ENCODE measurements around the gene PRKCQ.

The PRKCQ gene

GRCh38 chr10:6390213-6390845 lies 189.7 kb downstream of the PRKCQ start:
- TF ChIP-seq GATA2 (IDR thresholded peaks at IDR 0.05; ENCODE audit: low read depth, low read length) = no peak
- TF ChIP-seq GATA3 (IDR thresholded peaks at IDR 0.05; ENCODE audit: low read depth, low read length) = no peak

GRCh38 chr10:6388261-6388893 lies 191.7 kb downstream of the PRKCQ start:
- TF ChIP-seq GATA3 (IDR thresholded peaks at IDR 0.05; ENCODE audit: low read depth, low read length) (no peak), GATA2 (IDR thresholded peaks at IDR 0.05; ENCODE audit: low read depth, low read length) (no peak)

DNA sequence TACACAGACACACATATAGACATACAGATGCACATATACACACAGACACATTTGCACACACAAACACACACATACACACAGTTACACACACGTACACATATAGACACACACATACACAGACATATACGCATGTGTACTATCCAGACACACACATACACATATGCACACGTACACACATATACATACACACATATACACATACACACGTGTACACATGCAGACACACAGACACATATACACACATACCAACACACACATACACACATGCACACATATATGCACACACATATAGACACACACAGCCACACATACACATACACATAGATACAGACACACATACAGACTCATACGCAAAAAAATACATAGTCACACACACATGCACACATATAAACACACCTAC lies 193.1 kb downstream of the PRKCQ start:
- TF ChIP-seq GATA3 (IDR thresholded peaks at IDR 0.05; ENCODE audit: low read depth, low read length) (no peak), GATA2 (IDR thresholded peaks at IDR 0.05; ENCODE audit: low read depth, low read length) (no peak)

- TF ChIP-seq GATA2 (IDR thresholded peaks at IDR 0.05; ENCODE audit: low read depth, low read length) = no peak
- no peak for TF ChIP-seq GATA3 (IDR thresholded peaks at IDR 0.05; ENCODE audit: low read depth, low read length)
These were observed 193.7 kb downstream of the PRKCQ start for GRCh38 chr10:6386346-6386745.

- TF ChIP-seq GATA2 (IDR thresholded peaks at IDR 0.05; ENCODE audit: low read depth, low read length) (no peak), GATA3 (IDR thresholded peaks at IDR 0.05; ENCODE audit: low read depth, low read length) (no peak)
These were observed 194.4 kb downstream of the PRKCQ start for GRCh38 chr10:6385665-6386064.

DNA sequence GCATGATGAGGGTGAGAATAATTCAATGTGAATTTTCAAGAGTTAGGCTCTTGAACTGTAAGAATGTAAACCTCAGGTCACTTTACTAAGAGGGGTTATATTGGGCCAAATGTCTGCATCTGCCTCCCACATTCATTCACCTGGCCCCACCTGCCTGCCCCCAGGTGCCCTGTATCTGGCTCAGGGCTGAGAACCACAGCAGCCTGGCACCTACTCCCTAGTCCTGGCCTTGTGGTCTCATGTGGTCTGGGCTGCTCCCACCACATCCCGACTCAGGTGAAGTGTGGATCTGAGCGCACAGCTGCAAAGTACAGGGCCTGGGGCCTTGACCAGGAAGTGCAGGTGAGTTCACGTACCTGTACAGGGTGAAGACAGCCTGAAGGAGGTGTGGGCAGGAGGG lies 195.2 kb downstream of the PRKCQ start:
- TF ChIP-seq GATA3 (IDR thresholded peaks at IDR 0.05; ENCODE audit: low read depth, low read length) (no peak), GATA2 (IDR thresholded peaks at IDR 0.05; ENCODE audit: low read depth, low read length) (no peak)

GRCh38 chr10:6384031-6384430 lies 196.0 kb downstream of the PRKCQ start:
- TF ChIP-seq GATA3 (IDR thresholded peaks at IDR 0.05; ENCODE audit: low read depth, low read length) = no peak
- no peak for TF ChIP-seq GATA2 (IDR thresholded peaks at IDR 0.05; ENCODE audit: low read depth, low read length)

- no peak for TF ChIP-seq GATA2 (IDR thresholded peaks at IDR 0.05; ENCODE audit: low read depth, low read length)
- no peak for TF ChIP-seq GATA3 (IDR thresholded peaks at IDR 0.05; ENCODE audit: low read depth, low read length)
These were observed 196.8 kb downstream of the PRKCQ start for GRCh38 chr10:6383096-6383812.

GRCh38 chr10:6382081-6382480 lies 198.0 kb downstream of the PRKCQ start:
- TF ChIP-seq GATA3 (IDR thresholded peaks at IDR 0.05; ENCODE audit: low read depth, low read length) = no peak
- TF ChIP-seq GATA2 (IDR thresholded peaks at IDR 0.05; ENCODE audit: low read depth, low read length) = no peak

DNA sequence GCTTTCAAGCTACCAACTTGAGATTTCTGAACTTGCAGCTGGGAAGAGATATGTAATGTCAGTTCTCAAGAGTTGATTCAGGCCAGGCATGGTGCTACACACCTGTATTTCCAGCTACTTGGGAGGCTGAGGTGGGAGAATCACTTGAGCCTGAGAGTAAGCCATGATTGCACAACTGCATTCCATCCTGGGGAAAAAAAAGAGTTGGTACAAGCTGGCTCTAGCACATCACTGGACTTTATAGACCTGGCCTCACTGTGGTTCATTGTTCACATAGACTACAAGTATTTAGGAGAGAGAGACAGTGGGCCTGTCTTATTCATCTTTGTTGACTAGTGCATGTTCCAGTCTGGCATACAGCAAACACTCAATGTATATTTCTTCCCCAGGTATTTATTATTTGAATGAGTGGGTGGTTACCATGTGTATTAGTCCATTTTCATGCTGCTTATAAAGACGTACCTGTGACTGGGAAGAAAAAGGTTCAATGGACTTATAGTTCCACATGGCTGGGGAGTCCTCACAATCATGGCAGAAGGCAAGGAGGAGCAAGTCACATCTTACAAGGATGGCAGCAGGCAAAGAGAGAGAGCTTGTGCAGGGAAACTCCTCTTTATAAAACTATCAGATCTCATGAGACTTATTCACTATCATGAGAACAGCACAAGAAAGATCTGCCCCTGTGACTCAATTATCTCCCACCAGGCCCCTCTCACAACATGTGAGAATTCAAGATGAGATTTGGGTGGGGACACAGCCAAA lies 200.9 kb downstream of the PRKCQ start:
- no peak for TF ChIP-seq GATA2 (IDR thresholded peaks at IDR 0.05; ENCODE audit: low read depth, low read length)
- no peak for TF ChIP-seq GATA3 (IDR thresholded peaks at IDR 0.05; ENCODE audit: low read depth, low read length)

Measured in SH-SY5Y (cell line).